GM21619 (cell line): ENCODE results near the gene NAPB.

Experiments
- ATAC-seq: cut with Tn5 transposase; IDR thresholded peaks from one replicate; pipeline ENCODE4 v1.9.1; 2021; ENCODE audit not compliant: unreplicated experiment

Gene NAPB

GRCh38 chr20:23369072-23369823 is 52.0 kb downstream of the NAPB start:
- no peak for ATAC-seq

DNA sequence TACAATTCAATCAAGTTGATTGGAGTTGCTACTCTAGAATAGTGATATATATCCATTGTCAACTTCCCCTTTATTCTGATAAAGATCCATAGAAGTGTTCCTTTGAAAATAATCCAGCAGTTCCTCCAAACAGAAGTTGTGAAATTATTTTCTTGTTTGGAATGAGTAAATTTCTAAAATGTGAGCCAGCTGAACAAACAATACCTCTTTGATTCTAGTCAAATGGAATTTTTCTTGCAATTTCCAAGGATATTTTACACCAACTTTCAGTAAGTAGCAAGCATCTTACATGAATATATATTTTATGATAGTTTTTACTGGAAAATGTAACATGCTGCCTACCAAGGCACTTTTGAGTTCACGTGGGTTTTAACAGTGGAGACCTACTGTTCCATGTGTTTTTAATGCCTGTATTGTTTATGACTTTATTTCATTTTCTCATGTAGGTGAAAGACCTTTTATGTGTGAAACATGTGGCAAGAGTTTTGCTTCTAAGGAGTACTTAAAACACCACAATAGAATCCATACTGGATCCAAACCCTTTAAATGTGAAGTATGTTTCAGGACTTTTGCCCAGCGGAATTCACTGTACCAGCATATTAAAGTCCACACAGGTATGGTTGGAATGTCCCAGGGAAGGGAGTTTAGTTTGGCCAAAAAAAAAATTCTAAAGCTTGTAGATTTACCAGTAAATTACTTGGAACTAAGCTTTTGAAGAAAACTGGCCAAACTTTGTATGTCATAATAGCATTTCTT is 52.8 kb downstream of the NAPB start:
- no peak for ATAC-seq

DNA sequence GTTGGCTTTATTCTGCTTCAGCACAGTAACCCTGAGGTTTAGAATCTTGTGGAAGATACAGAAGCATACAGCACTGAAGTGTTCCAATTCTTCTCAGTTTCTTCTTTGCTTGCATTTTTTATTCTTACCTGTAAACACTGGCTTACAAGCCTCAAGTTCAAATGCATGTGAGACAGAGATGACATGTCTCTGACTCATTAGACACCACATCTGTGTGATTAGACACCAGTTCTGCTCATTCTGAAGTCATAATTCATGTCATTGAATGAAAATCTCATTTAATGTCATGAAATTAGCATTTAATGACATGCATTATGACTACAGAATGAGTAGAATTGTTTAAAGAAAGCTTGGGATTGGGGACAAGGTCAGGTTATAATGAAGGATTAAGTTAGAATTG is 53.5 kb downstream of the NAPB start:
- ATAC-seq, result no peak

DNA sequence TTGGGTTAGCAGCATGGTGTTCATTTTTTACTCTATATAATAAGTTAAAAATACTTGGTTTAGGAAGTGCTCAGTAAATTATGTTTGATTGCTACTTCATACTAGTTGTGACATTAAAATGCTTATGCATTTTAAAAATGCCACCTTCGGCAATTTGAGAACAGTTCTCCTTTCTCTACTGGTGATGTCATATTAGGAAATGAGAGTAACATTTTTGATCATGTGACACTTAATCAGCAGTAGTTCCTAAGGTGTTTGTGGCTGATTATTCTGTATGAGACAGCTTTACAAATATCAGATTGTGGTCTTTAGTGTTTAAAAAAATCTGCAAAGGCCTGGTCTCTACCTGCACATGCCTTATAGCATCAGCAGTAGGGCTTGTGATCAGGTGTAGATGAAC is 54.9 kb downstream of the NAPB start:
- no peak for ATAC-seq

DNA sequence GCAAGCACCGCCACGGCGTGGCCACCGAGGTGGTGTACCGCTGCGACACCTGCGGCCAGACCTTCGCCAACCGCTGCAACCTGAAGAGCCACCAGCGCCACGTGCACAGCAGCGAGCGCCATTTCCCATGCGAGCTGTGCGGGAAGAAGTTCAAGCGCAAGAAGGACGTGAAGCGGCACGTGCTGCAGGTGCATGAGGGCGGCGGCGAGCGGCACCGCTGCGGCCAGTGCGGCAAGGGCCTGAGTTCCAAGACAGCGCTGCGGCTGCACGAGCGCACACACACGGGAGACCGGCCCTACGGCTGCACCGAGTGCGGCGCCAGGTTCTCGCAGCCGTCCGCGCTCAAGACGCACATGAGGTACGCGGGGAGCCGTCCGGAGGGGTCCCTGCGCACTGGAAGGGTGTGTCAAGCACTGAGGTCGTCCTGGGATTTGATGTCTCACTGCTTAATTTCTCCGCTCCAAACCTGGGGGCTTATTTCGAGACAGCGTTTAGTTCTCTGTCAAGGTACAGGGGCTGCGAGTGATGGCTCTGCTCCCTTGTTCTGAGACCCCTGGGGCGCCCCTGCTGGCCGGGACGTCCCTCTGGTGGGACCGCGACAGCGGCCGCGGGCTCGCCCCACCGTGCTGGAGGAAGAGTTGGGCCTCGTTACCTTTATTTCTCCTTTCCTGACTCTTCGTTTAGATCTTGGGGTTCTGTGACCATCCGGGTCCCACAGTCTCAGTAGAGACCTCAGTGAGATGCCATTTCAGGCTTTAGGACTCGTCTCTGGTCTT is 55.7 kb downstream of the NAPB start:
- no peak for ATAC-seq

- ATAC-seq, result no peak
These were observed 58.0 kb downstream of the NAPB start for GRCh38 chr20:23363257-23363649.

DNA sequence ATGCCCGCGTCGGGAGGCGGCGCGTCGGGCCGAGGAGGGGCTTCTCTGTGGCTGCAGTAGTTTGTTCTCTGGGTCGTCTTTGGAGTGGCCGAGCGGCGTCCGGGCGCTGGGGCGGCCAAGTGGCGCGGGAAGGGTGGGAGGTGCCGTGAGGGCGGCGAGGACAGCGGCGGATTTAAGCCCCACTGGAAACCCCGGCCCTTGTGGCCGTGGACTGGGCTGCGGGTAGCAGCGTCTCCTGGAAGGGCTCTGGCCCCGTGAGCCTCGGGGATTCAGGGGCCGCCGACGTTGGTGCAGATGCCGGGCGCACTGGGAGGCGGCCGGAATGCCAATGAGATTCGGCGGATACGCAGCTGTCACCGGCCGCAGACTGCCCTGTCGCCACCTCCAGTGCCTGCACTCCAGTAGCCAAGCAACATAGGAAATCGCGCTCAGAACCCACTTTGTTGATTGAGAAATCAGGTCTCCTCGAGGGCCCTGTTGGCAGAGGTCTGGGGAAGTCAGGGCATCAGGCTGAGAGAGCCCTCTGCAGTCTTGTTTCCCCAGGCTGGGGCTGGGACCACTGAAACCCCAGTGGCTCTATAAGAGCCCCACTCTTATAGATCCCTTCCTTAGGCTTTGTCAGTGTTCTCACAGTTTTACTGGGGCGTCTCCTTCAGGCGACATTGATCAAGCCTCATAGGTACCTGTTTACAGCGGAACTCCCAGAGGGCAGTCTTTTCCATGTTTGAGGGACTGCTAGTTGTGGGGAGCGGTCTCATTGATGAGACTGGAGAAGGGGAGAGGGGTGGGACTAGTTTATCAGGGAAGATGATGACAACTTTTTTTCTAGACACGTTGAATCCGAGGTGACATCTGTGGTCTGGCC is 58.7 kb downstream of the NAPB start:
- peak; percentile 6 for ATAC-seq

DNA sequence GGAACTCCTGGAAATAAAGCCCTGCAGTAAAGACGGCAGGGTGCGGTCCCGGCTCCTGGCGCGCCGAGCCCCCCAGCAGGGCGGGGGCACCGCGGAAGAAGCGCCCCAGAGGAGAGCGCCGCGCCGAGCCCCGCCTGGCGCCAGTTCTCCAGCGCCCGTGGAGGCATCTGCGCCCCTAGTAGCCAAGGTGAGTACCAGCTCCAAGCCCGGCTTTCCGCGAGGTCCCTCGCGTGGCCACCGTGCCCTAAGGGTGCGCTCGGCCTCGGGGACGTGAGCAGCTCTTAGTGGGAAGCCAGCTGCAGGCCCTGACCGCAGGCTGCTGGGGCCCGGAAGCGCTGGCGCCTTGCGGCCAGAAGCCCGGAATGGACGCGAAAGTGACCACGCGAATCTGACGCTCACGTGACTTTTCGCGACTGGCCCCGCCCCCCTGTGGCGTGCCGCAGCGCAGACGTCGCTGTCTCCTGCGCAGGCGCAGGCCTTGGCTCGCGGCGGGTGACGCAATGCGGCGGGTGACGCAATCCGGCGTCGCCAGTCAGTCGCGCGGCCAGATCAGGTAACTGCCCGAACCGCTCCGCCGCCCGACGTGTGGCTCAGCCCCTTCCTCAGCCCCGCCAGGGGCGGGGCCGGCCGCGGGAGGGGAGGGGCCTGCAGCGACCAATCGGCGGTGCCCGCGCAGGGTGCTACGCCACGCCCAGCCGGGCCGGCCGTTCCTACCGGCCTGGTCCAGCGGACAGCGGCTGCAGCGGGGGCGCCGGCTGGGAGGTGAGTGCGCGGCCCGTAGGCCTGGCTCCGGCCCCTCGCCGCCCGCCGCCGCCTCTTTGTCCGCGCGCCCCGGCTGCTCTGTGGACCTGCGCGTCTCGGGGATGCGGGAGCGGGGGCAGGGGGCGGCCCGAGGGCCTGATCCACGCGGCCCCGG is 59.6 kb downstream of the NAPB start, which contains the start of gene GZF1:
Gene GZF1, plus strand, starts transcription at position 707 of the 916 bp plus-strand sequence. CDS start 2,202 bp downstream, outside the sequence.
- peak; percentile 56 for ATAC-seq

- no peak for ATAC-seq
These were observed 60.2 kb downstream of the NAPB start for GRCh38 chr20:23361119-23361475.

GRCh38 chr20:23360531-23360930 is 60.8 kb downstream of the NAPB start:
- ATAC-seq, result no peak

DNA sequence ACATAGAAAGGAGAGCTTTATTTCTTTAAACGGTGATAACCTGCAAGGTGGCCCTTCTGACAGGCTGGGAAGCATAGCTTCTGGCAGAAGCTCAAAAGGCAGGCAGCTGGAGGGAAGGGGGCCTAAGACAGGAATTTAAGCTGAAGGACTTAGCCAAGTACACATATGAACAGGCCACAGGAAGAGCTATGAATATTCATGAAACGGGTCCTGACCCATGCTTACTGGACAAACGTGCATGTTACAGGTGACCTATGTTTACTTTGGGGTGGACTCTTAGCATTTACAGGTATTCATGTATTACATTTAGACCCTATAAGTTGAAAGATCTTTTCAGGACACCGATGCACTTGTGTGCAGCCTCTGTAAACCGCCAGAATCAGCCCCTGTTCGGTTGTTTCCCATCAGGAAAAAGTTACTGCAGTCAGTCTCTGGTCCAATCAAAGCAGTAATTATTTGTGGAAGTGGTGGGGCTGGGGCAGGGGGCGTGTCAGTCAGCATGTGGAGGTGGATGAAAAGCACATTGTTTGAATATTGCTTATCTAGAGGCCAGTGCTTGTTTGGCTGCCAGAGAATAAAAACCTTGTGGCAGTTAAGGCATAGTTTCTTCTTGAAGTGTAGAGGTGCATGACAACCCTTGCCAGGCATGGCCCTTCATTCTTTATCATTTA is 62.2 kb downstream of the NAPB start:
- no peak for ATAC-seq

DNA sequence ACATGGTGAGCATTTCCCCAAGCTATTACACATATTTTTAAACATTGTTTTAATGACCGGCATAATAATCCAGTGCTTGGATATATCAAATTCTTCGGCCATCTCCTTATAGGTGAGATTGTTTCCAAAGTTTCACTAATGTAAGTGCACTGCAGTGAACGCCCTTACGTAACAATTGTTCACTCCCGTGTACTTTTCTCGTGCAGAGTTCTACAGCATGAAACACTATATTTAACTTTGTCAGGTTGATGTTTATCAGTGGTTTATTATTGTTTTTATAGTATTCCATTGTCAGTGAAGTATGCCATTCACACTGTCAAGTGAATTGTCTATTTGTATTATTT is 62.8 kb downstream of the NAPB start:
- ATAC-seq, result no peak

GRCh38 chr20:23357767-23358562 is 63.3 kb downstream of the NAPB start:
- ATAC-seq, result peak; percentile 68

GRCh38 chr20:23356203-23356602 is 65.1 kb downstream of the NAPB start:
- no peak for ATAC-seq

DNA sequence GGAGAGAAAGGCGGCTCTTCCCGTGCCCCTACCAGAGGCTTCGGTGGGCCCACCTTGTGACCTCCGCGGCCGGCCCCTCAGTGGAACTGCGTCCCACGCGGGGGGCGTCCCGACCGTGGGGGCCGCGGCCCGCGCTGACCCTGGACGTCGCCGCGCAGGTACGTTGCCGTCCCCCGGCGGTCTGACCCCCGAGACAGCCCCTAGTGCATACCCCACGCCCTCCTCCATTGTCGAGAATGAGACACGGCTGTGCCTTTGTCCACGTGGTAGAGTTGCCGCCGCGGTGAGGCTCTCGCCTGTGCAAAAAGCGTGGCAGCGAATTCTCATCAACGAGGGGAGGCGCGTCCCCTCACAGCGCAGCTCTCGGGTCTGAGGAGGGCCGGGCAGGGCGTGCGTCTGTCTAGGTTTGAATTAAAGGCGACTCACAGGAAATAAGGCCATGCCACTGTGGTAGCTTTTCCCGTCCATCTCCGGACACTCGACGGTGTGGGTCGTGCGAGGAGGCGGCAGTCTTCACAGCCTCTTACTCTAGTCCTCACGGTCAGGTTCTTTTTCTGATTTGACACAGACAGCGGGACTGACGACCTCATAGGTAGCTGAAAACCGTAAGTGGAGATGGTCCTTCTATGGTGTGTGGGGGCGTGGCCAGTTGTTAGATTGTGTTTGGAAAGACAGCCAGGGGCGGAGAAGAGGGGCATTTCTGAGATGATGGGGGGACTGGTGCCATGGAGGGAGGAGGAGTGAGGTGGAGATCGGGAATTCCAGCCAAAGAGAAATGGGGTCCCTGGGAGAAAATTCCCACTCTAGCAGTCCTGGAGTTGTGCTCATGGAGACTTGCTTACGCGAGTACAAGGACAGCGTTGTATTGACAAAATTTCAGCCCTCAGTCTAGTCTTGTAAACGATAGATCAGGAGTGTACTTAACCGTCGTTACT is 70.1 kb downstream of the NAPB start:
- peak; percentile 21 for ATAC-seq

DNA sequence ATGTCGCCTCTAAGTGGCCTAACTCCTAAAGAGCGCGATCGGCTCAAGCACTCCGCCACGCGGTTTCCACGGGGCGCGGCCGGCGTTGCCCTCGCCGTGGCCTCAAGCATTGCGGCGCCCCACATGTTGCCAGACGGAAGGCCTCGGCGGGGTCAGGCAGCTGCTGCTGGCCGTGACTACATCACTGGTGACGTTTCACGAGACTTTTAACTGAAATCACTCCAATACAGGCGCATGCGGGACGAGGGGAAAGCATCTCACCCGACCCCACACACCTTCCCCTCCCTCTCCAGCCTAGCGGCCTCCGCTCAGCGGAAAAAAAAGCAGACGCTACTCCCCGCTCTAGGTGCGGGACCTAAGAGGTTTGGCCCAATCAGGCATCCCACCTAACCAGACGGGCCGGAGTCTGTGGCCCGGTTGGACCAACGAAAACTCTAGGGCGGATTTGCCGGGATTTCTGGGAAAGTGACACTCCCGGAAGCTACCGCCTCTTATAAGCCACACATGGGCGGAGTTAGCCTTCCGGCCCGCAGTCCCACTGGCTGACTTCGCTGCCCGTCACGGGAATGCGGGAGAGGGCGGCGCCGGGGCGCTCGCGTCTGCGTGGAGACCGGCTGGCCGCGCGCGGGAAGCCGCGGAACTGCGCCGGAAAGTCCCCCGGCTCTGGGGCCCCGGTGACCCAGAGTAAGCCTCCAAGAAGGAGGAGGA is 70.9 kb downstream of the NAPB start, which contains the start of gene NXT1:
Gene NXT1, plus strand, starts transcription at position 596 of the 708 bp plus-strand sequence. CDS start 3,251 bp downstream, outside the sequence.
- ATAC-seq, result peak; percentile 80
